ENCODE measurements around the gene DGKG.

The DGKG gene

GRCh38 chr3:186361762-186362536 is at the start of gene DGKG:
TSS of gene DGKG (minus strand) at chr3:186362234. CDS start at chr3:186320459, 41,775 bp downstream.
- DNase-seq (ENCODE audit: extremely low read depth in 1 of 2, low read depth in 1 of 2) = no peak

GRCh38 chr3:186411089-186411488 is 49.1 kb upstream of the DGKG start:
- no peak for DNase-seq (ENCODE audit: extremely low read depth in 1 of 2, low read depth in 1 of 2)

- DNase-seq (ENCODE audit: extremely low read depth in 1 of 2, low read depth in 1 of 2) = no peak
Measured at GRCh38 chr3:186406669-186407635, 44.9 kb upstream of the DGKG start.

DNA sequence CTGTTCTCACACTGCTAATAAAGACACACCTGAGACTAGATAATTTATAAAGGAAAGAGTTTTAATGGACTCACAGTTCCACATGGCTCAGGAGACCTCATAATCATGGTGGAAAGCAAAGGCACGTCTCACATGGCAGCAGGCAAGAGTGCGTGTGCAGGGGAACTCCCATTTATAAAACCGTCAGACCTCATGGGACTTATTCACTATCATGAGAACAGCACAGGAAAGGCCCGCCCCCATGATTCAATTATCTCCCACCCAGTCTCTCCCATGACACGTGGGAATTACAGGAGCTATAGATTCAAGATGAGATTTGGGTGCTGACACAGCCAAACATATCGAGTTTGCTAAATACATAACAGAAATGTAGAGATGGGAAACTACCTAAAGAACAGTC is 39.5 kb upstream of the DGKG start:
- DNase-seq (ENCODE audit: extremely low read depth in 1 of 2, low read depth in 1 of 2) = no peak

GRCh38 chr3:186400662-186401061 is 38.6 kb upstream of the DGKG start:
- DNase-seq (ENCODE audit: extremely low read depth in 1 of 2, low read depth in 1 of 2) = no peak

DNA sequence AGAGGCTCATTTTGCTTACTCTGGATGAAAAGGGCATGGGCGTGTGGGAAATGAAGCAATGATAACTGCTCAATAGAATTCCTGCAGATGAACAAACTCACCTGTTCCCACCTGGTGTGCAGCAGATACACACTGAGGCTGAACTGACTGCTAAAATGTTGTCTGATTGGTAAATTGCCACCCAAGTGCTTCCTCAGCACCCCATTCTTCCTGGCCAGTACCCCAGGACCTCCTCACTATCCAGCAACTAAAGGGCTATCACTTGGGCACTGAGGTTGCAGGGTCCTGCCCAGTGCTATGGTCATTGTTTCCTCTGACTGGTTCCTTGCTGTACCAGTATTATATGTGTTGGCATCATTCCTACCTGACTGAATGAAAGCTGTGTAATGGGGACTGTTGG is 38.0 kb upstream of the DGKG start:
- DNase-seq (ENCODE audit: extremely low read depth in 1 of 2, low read depth in 1 of 2) = no peak

DNA sequence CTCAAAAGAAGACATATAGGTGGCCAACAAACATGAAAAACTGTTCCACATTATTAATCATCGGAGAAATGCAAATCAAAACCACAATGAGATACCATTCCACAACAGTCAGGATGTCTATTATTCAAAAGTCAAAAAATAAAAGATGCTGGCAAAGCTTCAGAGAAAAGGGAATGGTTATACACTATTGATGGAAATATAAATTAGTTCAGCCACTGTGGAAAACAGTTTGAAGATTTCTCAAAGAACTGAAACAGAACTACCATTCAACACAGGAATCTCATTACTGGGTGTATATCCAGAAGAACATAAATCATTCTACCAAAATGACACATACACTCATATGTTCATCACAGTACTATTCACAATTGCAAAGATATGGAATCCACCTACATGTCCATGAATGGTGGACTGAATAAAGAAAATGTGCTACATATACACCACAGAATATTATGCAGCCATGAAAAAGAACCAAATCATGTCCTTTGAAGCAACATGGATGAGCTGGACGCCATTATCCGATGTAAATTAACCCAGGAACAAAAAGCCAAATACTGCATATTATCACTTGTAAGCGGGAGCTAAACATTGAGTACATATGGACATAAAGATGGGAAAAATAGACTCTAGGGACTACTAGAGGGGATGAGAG is 32.7 kb upstream of the DGKG start:
- no peak for DNase-seq (ENCODE audit: extremely low read depth in 1 of 2, low read depth in 1 of 2)

GRCh38 chr3:186386883-186387560 is 25.0 kb upstream of the DGKG start:
- DNase-seq (ENCODE audit: extremely low read depth in 1 of 2, low read depth in 1 of 2) = no peak

DNA sequence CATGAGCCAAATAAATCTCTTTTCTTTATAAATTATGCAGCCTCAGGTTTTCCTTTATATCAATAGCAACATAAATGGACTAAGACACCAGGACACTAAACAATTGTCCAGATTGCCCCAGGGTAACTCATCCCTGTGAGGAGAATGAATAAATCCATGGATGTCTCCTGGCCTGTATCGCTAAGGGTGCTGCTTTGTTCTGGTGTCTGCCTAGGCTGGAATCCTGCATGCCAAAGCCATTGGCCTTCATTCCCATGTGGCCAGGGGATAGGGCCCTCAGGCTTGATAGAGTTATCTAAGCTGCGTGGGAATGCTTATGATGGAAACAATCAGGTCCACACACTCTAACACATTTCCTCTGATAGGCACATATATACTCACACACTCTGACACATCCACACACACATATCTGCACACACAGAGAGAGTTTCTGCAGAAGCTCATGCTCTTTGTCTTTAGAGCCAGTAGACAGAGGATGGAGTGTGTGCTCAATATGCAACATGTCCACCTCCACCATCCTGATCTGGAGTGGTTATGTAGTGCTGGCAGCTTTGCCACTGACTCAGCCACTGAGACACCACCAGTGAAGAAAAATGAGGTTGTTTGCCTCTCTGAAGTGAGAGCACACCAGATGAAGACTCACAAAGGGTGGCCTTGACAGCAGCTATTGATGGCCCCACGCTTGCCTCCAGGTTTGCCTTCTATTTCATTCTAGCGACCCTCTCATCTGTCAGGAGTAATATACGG is 24.0 kb upstream of the DGKG start:
- no peak for DNase-seq (ENCODE audit: extremely low read depth in 1 of 2, low read depth in 1 of 2)

DNA sequence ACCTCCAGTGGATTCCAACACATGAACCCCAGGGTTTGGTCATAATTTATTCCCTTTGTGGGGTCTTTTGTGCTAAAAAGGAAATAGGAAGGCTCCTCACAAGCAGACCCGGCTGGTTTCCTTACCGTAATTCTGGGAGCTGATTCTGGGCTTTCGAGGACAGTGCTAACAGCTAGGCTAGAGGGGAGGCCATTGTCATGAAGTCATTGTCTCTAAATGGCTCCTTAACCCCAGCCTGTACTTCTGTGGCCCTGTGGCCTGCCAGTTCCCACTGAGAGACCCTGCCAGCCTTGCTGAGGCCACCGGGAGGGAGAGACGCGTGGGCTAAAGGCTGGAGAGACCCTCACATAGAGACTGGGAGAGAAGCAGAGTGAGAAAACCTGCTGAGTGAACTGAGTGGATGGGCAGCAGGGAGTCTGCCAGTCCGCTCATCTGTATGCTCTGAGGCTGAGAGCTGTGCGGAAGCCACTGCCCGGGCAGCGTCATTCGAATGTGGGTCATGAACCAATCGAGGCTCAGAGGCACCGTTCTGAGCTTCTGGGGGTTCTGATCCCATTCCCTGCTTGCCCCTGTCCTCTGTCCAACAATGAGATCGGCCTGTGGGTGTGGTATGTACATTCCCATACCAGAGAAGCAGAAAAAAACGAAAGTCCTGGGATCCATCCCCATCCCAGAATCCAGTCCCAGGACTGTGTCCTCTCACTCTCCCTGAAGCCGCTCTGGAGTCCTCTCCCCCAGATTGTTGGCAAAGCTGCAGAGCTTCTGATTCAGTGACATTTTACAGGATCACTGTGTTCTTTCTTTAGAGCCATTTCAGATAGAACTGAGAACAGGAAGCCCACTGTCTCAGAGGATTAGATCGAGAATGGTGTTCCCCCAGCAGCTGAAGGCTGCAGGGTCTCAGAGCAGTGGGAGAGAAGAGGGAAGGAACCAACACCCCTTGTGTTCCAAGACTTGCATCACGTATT is 21.3 kb upstream of the DGKG start:
- DNase-seq (ENCODE audit: extremely low read depth in 1 of 2, low read depth in 1 of 2) = no peak

GRCh38 chr3:186382217-186382885 is 20.3 kb upstream of the DGKG start:
- DNase-seq (ENCODE audit: extremely low read depth in 1 of 2, low read depth in 1 of 2) = no peak

DNA sequence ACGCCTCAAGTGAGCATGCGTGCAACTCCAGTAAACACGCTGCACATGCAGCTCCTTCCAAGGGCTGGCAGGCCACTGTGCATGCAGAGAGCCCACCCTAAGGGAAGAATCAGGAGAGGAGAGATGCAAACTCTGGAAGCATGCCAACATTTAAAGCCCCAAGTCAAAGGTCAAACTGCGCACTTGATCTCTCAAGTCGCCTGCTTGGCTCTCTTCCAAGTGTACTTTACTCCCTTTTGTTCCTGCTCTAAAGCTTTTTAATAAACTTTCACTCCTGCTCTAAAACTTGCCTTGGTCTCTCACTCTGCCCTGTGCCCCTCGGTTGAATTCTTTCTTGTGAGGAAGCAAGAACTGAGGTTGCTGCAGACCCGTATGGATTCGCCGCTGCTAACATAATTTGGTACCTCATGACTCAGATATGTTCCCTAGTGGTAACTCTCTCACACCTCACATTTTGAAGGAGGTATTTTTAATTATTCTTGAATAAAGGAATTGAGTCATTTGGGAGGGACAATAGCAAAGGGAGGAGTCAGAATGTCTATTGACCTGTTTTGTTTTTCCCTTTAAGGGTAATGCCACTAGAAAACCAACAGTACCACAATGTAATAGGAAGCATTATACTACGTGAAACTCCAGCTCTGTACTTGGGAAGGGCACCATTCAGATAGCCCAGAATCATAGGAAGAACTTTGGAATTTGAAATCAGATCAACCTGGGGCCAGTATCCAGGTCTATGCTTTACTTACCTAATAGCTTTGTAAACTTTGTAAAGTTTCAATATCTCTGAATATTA is 19.6 kb upstream of the DGKG start:
- DNase-seq (ENCODE audit: extremely low read depth in 1 of 2, low read depth in 1 of 2) = no peak

- peak in 1 of 2 donors; percentile 7 for DNase-seq (ENCODE audit: extremely low read depth in 1 of 2, low read depth in 1 of 2)
Measured at GRCh38 chr3:186380622-186381380, 18.8 kb upstream of the DGKG start.

GRCh38 chr3:186375443-186375842 is 13.4 kb upstream of the DGKG start:
- DNase-seq (ENCODE audit: extremely low read depth in 1 of 2, low read depth in 1 of 2) = no peak

DNA sequence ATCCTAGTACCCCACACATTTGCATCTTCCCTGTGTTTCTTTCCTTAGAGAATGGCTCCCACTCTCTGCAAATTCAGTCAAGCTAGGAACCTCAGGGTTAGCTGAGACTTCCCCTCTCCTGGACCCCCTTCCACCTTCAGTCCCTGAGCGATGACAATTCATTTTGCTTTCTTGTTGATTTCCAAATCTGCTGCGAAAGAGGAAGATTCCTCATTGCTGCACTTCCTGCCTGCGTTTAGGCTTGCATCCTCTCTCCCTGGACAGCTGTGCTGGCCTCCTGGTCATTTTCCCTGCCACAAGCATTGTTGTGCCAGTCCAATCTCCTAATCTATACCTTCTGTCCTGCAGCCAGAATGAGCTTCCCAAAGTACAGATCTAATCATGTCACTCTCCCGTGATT is 12.3 kb upstream of the DGKG start:
- DNase-seq (ENCODE audit: extremely low read depth in 1 of 2, low read depth in 1 of 2) = no peak

GRCh38 chr3:186369217-186369616 is 7.2 kb upstream of the DGKG start:
- DNase-seq (ENCODE audit: extremely low read depth in 1 of 2, low read depth in 1 of 2) = no peak

- no peak for DNase-seq (ENCODE audit: extremely low read depth in 1 of 2, low read depth in 1 of 2)
Measured at GRCh38 chr3:186368717-186369116, 6.7 kb upstream of the DGKG start.

All from stimulated activated CD8-positive, alpha-beta memory T cell treated with anti-CD3 and anti-CD28 coated beads, Interleukin-7, amount 100 ng/mL, for 48 hours (primary cell).